HCT116 (cell line): ENCODE results near the gene CAPG. TPM values are rescaled to one million over a fixed set of nuclear protein-coding genes. Genes with fewer than 3 reads are reported as not detected.
"Not testable (repeated sequence)": the region's sequence is repeated elsewhere in the genome, so short reads cannot be mapped to it uniquely, and the experiment has no call there.

Source experiments
- ATAC-seq: fragments of 200-7000 bp; cut with Tn5 transposase; 2 replicates; pipeline ENCODE4 v1.9.1; 2020; ENCODE audit warnings: mild to moderate bottlenecking, moderate library complexity
- BruUV-seq: library from RNA; stranded (reverse); fragments of 400-500 nt; replicated peaks from 2 replicates; lab custom pipeline; 2021; lab: Mats Ljungman, UMichigan
- CTCF ChIA-PET: fragments of 300-600 bp; sonication (Branson Sonifier 250); formaldehyde crosslinking; loops from one replicate; lab custom pipeline; 2021; ENCODE audit warnings: antibody characterized with exemption; lab: Charles Lee
- POLR2A ChIA-PET: fragments of 300-600, 350-600 bp; sonication (Branson Sonifier 250); formaldehyde crosslinking; loops from one replicate; lab custom pipeline; 2021; ENCODE audit warnings: antibody characterized with exemption; lab: Charles Lee
- RAD21 ChIA-PET, 2 experiments: fragments of 300-600 bp; sonication (Branson Sonifier 250); formaldehyde crosslinking; loops; one replicate each; lab custom pipeline; 2023; ENCODE audit warnings: low total read pairs in 2 of 2; ENCODE audit not compliant: uncharacterized antibody in 2 of 2, unreplicated experiment in 2 of 2, low non-redundant PET in 1 of 2; lab: Charles Lee
- DNase-seq: peaks from one replicate; pipeline ENCODE4 v3.0.0-alpha.2; 2010; ENCODE audit warnings: low read depth, low spot score
- H2AFZ ChIP-seq: fragments of 200-600 bp; shearing (Covaris generic), sonication (generic); 2 replicates; pipeline ENCODE4 v1.6.1; 2017; ENCODE audit warnings: low read depth, mixed run types, mixed read lengths, antibody characterized with exemption, low read length; ENCODE audit not compliant: poor library complexity, severe bottlenecking
- H3K27ac ChIP-seq: 2 replicates; pipeline ENCODE4 v1.5.1; 2012; ENCODE audit warnings: low read depth, low read length
- H3K27me3 ChIP-seq: fragments of 200-600 bp; sonication (generic); 2 replicates; pipeline ENCODE4 v1.6.1; 2016; ENCODE audit warnings: mixed run types, low read length, mixed read lengths; ENCODE audit not compliant: insufficient read depth
- H3K36me3 ChIP-seq, 2 experiments: fragments of 200-500 bp in 1 of 2; fragments of 200-600 bp in 1 of 2; sonication (Bioruptor generic) in 1 of 2; sonication (generic) in 1 of 2; 2 replicates each; pipeline versions ENCODE4 v1.5.1 to v1.6.1; 2014 to 2016; ENCODE audit warnings: low read length in 2 of 2, inconsistent platforms in 1 of 2, mixed read lengths in 1 of 2, mixed run types in 1 of 2; ENCODE audit not compliant: insufficient read depth in 2 of 2, control insufficient read depth in 1 of 2
- H3K4me1 ChIP-seq, 2 experiments: fragments of 200-600 bp in 1 of 2; sonication (generic) in 1 of 2; 2 replicates each; pipeline versions ENCODE4 v1.5.1 to v1.6.1; 2012 to 2017; ENCODE audit warnings: low read length in 2 of 2, inconsistent platforms in 1 of 2, mild to moderate bottlenecking in 1 of 2, mixed read lengths in 1 of 2, mixed run types in 1 of 2, moderate library complexity in 1 of 2; ENCODE audit not compliant: insufficient read depth in 2 of 2, control insufficient read depth in 1 of 2
- H3K4me2 ChIP-seq: fragments of 200-600 bp; sonication (generic); 2 replicates; pipeline ENCODE4 v1.6.1; 2017; ENCODE audit warnings: mixed run types, low read length, mixed read lengths
- H3K4me3 ChIP-seq, 2 experiments: fragments of 200-600 bp in 1 of 2; sonication (generic) in 1 of 2; replicated peaks in 1 of 2; 2 replicates each; pipeline ENCODE4 v1.5.1; 2011 to 2016; ENCODE audit warnings: low read length in 2 of 2, control low read depth in 1 of 2, low read depth in 1 of 2, mild to moderate bottlenecking in 1 of 2, mixed read lengths in 1 of 2, mixed run types in 1 of 2
- H3K79me2 ChIP-seq: fragments of 200-600 bp; sonication (generic); 2 replicates; pipeline ENCODE4 v1.6.1; 2017; ENCODE audit warnings: mild to moderate bottlenecking, mixed run types, low read length, moderate library complexity, mixed read lengths; ENCODE audit not compliant: insufficient read depth
- H3K9ac ChIP-seq: fragments of 200-600 bp; sonication (generic); 2 replicates; pipeline ENCODE4 v1.6.1; 2016; ENCODE audit warnings: low read length, mixed read lengths
- H3K9me2 ChIP-seq: fragments of 200-600 bp; sonication (generic), shearing (Covaris generic); 2 replicates; pipeline ENCODE4 v1.6.1; 2017; ENCODE audit warnings: mixed run types, mild to moderate bottlenecking, moderate library complexity; ENCODE audit not compliant: insufficient read depth
- H3K9me3 ChIP-seq, 2 experiments: fragments of 200-500 bp in 1 of 2; fragments of 200-600 bp in 1 of 2; sonication (Bioruptor generic) in 1 of 2; sonication (generic) in 1 of 2; 2 replicates each; pipeline ENCODE4 v1.6.1; 2014 to 2017; ENCODE audit warnings: low read length in 2 of 2, mixed read lengths in 2 of 2, inconsistent platforms in 1 of 2, low read depth in 1 of 2, mild to moderate bottlenecking in 1 of 2, mixed run types in 1 of 2, moderate library complexity in 1 of 2; ENCODE audit not compliant: control insufficient read depth in 1 of 2, insufficient read depth in 1 of 2
- H4K20me1 ChIP-seq: fragments of 200-600 bp; sonication (generic), shearing (Covaris generic); 2 replicates; pipeline ENCODE4 v1.6.1; 2017; ENCODE audit warnings: mixed run types, mild to moderate bottlenecking, moderate library complexity; ENCODE audit not compliant: insufficient read depth
- CBX3 ChIP-seq: IDR thresholded peaks from 2 replicates; pipeline ENCODE4 v1.6.1; 2012; ENCODE audit warnings: low read depth
- EZH2phosphoT487 ChIP-seq: fragments of 200-600 bp; IDR thresholded peaks from 2 replicates; pipeline ENCODE4 v1.6.1; 2018; ENCODE audit warnings: antibody characterized with exemption, borderline replicate concordance
- FOSL1 ChIP-seq: IDR thresholded peaks from 2 replicates; pipeline ENCODE4 v1.6.1; 2012; ENCODE audit warnings: low read depth
- JUND ChIP-seq: IDR thresholded peaks from 2 replicates; pipeline ENCODE4 v1.6.1; 2012
- POLR2A ChIP-seq: IDR thresholded peaks from 2 replicates; pipeline ENCODE4 v1.7.0; 2011; ENCODE audit warnings: borderline replicate concordance; ENCODE audit not compliant: insufficient read depth, insufficient read length; ENCODE audit errors: extremely low read depth
- RAD21 ChIP-seq: IDR thresholded peaks from 2 replicates; pipeline ENCODE4 v1.6.1; 2012; ENCODE audit warnings: low read depth, mild to moderate bottlenecking
- TCF7L2 ChIP-seq: IDR thresholded peaks from 2 replicates; pipeline ENCODE4 v1.7.0; 2011; ENCODE audit warnings: borderline replicate concordance, inconsistent platforms; ENCODE audit not compliant: insufficient read depth, insufficient read length; ENCODE audit errors: extremely low read depth
- ZNF274 ChIP-seq: fragments of 200-500 bp; sonication (Bioruptor generic); IDR thresholded peaks from 2 replicates; pipeline ENCODE4 v1.6.1; 2014; ENCODE audit warnings: mild to moderate bottlenecking, low read depth, low read length, inconsistent platforms
- intact Hi-C: fragments of 100-400 bp; cut with micrococcal nuclease; formaldehyde crosslinking; loops from 2 replicates; pipeline ENCODE4 v1.10.0; 2022
- total RNA-seq: library from RNA; stranded (reverse); gene quantifications from one replicate; pipeline ENCODE4 v1.2.1, GENCODE V29; 2021; ENCODE audit not compliant: unreplicated experiment
- TF ChIP-seq, protein P1 (sequence below), 3 experiments: fragments of 200-600 bp in 1 of 3; sonication (generic) in 1 of 3; IDR thresholded peaks in 2 of 3; conservative IDR thresholded peaks in 1 of 3; 2 replicates each; pipeline ENCODE4 v1.5.1; 2012 to 2017; ENCODE audit warnings: low read depth in 2 of 3, low read length in 2 of 3, antibody characterized with exemption in 1 of 3, borderline replicate concordance in 1 of 3, control low read depth in 1 of 3, mild to moderate bottlenecking in 1 of 3, mixed read lengths in 1 of 3, mixed run types in 1 of 3, moderate library complexity in 1 of 3; ENCODE audit not compliant: insufficient read depth in 1 of 3
- TF ChIP-seq, protein P2 (sequence below): IDR thresholded peaks from 2 replicates; pipeline ENCODE4 v1.6.1; 2011; ENCODE audit warnings: mild to moderate bottlenecking, low read length, moderate library complexity; ENCODE audit not compliant: insufficient replicate concordance; ENCODE audit errors: extremely low read depth
- TF ChIP-seq, protein P3 (sequence below): IDR thresholded peaks from 2 replicates; pipeline ENCODE4 v1.6.1; 2012; ENCODE audit warnings: low read depth

The CAPG gene
- total RNA-seq, 1 experiment from 2014 or later: 223 TPM

DNA sequence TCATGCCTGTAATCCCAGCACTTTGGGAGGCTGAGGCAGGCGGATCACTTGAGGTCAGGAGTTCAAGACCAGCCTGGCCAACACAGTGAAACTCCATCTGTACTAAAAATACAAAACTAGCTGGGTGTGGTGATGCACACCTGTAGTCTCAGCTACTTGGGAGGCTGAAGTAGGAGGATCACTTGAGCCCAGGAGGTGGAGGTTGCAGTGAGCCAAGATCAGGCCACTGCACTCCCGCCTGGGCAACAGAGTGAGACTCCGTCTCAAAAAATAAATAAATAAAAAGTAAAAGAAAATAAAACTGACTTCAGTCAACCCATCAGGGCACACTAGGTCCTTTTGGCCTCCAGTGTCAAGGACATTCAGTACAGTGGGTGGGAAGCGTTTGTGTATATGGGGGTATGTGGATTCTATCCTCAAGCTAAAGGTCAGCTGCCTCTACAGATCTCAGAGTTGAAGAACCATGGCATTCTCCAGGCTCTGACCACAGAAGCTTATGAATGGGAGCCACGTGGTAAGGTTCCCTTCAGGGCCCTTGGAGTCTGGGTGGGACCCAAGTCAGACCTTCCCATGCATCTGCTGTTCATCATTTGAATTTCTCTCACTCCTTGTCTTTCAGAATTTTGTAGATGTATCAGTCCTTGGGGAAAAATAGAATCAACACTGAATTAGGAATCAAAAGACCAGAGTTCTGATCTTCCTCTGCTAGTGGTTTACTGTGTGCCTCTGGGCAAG, 47.3 kb downstream of the CAPG start:
- POLR2A ChIA-PET, RAD21 ChIA-PET, BruUV-seq: not testable (repeated sequence)

DNA sequence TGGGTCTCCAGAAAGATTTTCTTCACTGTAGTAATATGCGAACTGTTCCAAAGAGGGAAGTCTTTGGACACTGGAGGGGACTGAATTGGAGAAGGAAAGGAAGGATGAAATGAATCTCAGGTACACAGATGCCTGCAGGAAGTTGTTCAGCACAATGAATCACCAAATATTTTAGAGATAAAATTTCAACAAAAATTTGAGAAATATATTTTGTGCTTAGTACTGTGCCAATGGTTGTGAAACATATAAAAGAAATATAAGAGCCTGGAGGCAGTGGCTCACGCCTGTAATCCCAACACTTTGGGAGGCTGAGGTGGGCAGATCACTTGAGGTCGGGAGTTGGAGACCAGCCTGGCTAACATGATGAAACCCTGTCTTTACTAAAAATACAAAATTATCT, 52.4 kb downstream of the CAPG start:
- H3K27me3 ChIP-seq: no peaks in the 10 kb centered on the region
- POLR2A ChIA-PET: no interaction called here
- CTCF ChIA-PET: no interaction called here
- TF ChIP-seq CBX3 (no peak), RAD21 (no peak), FOSL1 (no peak), POLR2A (no peak), JUND (no peak), EZH2phosphoT487 (no peak), ZNF274 (no peak), TCF7L2 (no peak)
- TF ChIP-seq, protein P1, sequence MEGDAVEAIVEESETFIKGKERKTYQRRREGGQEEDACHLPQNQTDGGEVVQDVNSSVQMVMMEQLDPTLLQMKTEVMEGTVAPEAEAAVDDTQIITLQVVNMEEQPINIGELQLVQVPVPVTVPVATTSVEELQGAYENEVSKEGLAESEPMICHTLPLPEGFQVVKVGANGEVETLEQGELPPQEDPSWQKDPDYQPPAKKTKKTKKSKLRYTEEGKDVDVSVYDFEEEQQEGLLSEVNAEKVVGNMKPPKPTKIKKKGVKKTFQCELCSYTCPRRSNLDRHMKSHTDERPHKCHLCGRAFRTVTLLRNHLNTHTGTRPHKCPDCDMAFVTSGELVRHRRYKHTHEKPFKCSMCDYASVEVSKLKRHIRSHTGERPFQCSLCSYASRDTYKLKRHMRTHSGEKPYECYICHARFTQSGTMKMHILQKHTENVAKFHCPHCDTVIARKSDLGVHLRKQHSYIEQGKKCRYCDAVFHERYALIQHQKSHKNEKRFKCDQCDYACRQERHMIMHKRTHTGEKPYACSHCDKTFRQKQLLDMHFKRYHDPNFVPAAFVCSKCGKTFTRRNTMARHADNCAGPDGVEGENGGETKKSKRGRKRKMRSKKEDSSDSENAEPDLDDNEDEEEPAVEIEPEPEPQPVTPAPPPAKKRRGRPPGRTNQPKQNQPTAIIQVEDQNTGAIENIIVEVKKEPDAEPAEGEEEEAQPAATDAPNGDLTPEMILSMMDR (IDR thresholded peaks at IDR 0.05 in 2 of 3, conservative IDR thresholded peaks at IDR 0.05 in 1 of 3; ENCODE audit: borderline replicate concordance in 1 of 3, insufficient read depth in 1 of 3, low read depth in 2 of 3, low read length in 2 of 3): no peak
- TF ChIP-seq, protein P2, sequence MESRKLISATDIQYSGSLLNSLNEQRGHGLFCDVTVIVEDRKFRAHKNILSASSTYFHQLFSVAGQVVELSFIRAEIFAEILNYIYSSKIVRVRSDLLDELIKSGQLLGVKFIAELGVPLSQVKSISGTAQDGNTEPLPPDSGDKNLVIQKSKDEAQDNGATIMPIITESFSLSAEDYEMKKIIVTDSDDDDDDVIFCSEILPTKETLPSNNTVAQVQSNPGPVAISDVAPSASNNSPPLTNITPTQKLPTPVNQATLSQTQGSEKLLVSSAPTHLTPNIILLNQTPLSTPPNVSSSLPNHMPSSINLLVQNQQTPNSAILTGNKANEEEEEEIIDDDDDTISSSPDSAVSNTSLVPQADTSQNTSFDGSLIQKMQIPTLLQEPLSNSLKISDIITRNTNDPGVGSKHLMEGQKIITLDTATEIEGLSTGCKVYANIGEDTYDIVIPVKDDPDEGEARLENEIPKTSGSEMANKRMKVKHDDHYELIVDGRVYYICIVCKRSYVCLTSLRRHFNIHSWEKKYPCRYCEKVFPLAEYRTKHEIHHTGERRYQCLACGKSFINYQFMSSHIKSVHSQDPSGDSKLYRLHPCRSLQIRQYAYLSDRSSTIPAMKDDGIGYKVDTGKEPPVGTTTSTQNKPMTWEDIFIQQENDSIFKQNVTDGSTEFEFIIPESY: no peak
- TF ChIP-seq, protein P3, sequence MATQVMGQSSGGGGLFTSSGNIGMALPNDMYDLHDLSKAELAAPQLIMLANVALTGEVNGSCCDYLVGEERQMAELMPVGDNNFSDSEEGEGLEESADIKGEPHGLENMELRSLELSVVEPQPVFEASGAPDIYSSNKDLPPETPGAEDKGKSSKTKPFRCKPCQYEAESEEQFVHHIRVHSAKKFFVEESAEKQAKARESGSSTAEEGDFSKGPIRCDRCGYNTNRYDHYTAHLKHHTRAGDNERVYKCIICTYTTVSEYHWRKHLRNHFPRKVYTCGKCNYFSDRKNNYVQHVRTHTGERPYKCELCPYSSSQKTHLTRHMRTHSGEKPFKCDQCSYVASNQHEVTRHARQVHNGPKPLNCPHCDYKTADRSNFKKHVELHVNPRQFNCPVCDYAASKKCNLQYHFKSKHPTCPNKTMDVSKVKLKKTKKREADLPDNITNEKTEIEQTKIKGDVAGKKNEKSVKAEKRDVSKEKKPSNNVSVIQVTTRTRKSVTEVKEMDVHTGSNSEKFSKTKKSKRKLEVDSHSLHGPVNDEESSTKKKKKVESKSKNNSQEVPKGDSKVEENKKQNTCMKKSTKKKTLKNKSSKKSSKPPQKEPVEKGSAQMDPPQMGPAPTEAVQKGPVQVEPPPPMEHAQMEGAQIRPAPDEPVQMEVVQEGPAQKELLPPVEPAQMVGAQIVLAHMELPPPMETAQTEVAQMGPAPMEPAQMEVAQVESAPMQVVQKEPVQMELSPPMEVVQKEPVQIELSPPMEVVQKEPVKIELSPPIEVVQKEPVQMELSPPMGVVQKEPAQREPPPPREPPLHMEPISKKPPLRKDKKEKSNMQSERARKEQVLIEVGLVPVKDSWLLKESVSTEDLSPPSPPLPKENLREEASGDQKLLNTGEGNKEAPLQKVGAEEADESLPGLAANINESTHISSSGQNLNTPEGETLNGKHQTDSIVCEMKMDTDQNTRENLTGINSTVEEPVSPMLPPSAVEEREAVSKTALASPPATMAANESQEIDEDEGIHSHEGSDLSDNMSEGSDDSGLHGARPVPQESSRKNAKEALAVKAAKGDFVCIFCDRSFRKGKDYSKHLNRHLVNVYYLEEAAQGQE: no peak

More for the DNA sequence above, 47.3 kb downstream of the CAPG start:
- H3K4me3 ChIP-seq, H3K9me3 ChIP-seq, H3K27me3 ChIP-seq, H3K9me2 ChIP-seq, H3K4me2 ChIP-seq, ATAC-seq, H3K79me2 ChIP-seq, intact Hi-C loops, CTCF ChIA-PET, H4K20me1 ChIP-seq, DNase-seq, H2AFZ ChIP-seq, H3K4me1 ChIP-seq, H3K36me3 ChIP-seq, H3K27ac ChIP-seq, H3K9ac ChIP-seq: not testable (repeated sequence)

More for the DNA sequence above, 52.4 kb downstream of the CAPG start:
- peaks cover 24% of the 10 kb centered on the region for H3K79me2 ChIP-seq
- ATAC-seq: no peak
- H3K9me2 ChIP-seq: no peaks in the 10 kb centered on the region
- H4K20me1 ChIP-seq: no peaks in the 10 kb centered on the region
- H3K9ac ChIP-seq: no peak overlapping the region
- no peak overlapping the region for H3K4me3 ChIP-seq
- RAD21 ChIA-PET: no interaction called here
- DNase-seq: no peak
- no peak overlapping the region for H2AFZ ChIP-seq
- intact Hi-C loops: no loop called here
- no peaks in the 10 kb centered on the region for H3K9me3 ChIP-seq
- no peak overlapping the region for H3K27ac ChIP-seq
- H3K4me1 ChIP-seq: peaks cover 7 to 14% of the 10 kb centered on the region in 2 experiments; a peak in 3 of 4 replicates
- no peak overlapping the region for H3K4me2 ChIP-seq
- peaks cover 2 to 8% of the 10 kb centered on the region in 2 experiments; a peak in 2 of 4 replicates for H3K36me3 ChIP-seq
- no TSS peak for BruUV-seq
